HG03521 (cell line): ENCODE data around the gene PCF11.
"Not testable (repeated sequence)": the region's sequence is repeated elsewhere in the genome, so short reads cannot be mapped to it uniquely, and the experiment has no call there.

Experiments used
- ATAC-seq: cut with Tn5 transposase; IDR thresholded peaks from one replicate; pipeline ENCODE4 v1.9.1; 2021; ENCODE audit warnings: mild to moderate bottlenecking, moderate library complexity; ENCODE audit not compliant: unreplicated experiment

PCF11 gene

GRCh38 chr11:83187465-83187864, 30.5 kb downstream of the PCF11 start:
- ATAC-seq = no peak

- ATAC-seq = no peak
Measured at GRCh38 chr11:83191491-83191890, 34.6 kb downstream of the PCF11 start.

DNA sequence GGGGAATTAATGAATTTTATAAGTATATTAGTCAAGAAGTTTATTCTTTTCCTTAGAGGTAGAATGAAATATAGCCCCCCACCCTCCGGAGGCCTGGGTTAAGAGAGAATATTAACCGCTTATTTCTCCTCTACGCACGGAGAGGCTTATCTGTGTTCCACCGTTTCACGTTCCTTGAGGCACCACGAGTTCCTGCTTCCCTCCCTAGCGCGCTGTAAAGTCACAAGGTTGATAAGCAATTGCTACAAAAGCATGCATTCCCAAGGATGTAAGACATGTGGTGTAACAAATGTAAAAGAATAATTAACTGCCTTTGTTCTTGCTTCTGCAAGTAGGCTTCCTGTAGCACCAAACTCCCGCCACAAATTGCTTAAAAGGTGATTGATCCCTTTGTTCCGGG, 35.1 kb downstream of the PCF11 start:
- ATAC-seq = no peak

DNA sequence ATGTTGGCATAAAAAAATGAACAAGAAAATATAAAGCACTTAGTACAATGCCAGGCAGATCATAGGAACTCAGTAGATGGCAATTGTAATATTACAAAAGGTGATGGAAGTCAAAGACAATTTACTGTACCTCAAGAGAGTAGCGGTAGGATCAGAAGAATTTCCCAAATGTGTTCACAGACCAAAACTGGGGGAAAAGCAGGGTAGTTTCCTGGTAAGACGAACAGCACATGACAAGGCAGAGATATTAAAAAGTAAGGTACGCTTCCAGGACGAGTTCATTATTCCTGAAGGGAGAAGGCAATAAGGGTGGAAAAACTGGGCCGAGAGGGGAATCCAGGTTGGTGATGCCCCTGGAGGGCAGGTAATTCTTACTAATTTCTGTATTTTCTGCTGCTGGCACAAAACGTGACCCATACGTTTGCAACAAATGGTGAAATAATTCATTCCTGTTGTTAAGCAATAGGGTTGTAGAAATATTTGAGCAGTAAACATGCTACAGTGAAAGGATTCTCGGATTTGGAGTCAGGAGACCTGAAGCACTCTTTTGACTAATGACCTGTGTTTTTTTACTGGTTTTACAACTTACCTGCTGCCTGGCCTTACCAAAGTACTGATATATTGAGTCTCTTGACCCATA, 35.8 kb downstream of the PCF11 start:
- ATAC-seq = no peak

DNA sequence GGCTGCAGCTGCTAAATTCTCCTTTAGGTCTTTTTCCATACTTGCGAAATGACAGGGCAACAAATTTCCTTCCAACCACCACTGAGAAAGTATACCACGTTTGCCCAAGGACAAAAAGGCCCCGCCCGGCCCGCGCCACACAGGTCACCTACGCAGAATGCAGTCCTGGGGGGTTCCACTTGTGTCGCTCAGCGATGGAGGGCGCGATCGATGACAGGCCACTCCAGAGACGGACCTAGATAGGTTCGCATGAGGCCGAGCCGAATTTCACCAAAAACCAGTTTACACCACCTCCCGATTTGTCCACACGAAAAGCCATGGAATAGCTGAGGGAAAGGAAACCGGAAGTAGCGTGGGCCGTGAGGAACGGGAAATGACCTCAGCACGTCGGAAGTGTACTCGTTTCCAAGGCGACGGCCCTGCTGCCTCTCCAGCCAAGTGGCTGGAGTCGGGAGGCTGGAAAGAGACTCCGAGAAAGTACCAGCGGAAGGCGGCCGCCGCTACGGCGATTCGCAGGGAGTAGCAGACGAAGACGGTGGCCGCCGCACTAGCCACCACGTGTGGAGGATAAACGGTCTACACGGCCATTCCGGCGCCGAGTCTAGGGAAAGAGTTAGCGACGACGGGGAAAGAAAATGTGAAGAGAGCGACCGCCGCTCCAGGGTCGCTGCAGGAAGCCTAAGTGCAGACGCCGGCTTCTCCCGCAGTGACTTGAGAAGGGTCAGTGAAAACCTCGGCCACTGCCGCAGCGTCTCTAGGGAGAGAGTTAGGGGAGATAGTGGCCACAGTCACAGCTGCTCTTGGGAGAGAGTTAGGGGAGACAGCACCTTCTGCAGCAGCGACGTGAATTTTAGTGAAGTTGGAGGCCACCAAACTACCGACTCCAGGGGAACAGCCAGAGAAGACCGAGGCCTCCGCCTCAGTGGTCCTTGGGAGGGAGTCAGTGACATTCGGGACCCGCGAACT, 36.7 kb downstream of the PCF11 start, which contains the start of gene ANKRD42:
Gene ANKRD42 (plus strand): TSS at position 398 of the 966 bp plus-strand sequence. CDS start 959 bp downstream, outside the sequence.
- ATAC-seq = peak; percentile 86

- peak; percentile 55 for ATAC-seq
Measured at GRCh38 chr11:83194281-83195142, 37.6 kb downstream of the PCF11 start.

DNA sequence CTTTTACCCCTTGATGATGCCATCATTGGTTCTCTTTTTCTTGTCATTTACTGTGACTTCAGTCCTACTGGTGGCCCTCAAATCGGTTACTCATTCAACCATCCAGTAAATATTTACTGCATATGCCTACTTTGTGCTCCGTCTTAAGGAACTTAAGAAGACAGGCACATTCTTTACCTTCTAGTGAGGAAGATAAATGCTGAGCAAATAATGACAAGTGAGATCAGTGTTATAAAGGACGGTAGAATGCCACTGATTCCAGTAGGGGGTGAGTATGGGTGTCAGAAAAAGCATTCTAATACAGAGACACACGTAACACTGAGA, 38.2 kb downstream of the PCF11 start:
- no peak for ATAC-seq

DNA sequence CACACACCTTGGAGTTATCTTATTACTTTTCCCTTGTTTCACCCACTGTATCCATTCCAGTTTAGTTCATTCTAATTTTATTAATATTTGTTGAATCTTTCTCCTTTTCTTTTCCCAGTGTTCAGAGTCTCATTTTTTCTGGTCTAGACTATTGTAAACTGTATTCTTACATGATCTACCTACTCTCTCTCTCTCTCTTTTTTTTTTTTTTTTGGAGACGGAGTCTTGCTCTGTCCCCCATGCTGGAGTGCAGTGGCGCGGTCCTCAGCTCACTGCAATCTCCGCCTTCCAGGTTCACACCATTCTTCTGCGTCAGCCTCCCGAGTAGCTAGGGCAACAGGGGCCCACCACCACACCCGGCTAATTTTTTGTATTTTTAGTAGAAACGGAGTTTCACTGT, 38.7 kb downstream of the PCF11 start:
- no peak for ATAC-seq

GRCh38 chr11:83200035-83200434, 43.1 kb downstream of the PCF11 start:
- no peak for ATAC-seq

DNA sequence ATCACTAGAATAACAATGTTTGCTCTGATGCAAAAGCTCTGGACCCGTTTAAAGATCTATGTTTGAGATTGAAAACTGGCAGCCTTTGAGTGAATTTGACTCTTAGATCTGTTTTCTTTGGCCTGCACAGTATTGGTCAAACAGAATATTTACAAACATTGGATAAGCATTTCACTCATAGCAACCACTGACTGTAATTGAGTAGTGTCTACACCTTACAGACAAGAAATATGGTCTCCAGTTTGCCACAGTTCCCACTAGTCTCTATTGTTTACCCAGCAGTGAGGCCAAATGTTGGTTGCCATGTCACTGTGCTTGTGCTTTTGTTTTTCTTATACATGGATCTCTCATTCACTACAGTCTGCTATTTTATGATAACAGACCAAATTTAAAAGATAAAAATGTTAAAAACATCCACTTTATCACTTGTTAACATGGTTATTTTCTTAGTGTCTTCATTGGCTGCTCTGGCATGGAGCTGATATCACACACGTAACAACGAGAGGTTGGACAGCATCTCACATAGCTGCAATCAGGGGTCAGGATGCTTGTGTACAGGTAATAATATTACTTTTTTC, 48.8 kb downstream of the PCF11 start:
- ATAC-seq = no peak

DNA sequence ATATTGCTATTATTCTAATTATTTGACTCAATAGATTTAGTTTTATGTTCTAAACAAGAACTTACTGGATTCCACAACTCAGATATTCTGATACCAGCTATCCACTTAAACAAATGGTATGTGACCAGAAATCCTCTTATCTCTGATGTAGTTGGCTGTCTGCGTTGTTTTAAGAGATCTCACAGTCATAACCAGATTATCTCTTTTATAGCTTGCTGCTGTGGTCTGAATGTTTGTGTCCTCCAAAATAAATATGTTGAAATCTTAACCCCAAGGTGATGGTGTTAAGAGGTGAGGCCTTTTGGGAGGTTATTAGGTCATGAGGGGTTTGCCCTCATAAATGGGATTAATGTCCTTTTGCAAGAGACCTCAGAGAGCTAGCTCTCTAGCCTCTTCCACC, 49.3 kb downstream of the PCF11 start:
- no peak for ATAC-seq

DNA sequence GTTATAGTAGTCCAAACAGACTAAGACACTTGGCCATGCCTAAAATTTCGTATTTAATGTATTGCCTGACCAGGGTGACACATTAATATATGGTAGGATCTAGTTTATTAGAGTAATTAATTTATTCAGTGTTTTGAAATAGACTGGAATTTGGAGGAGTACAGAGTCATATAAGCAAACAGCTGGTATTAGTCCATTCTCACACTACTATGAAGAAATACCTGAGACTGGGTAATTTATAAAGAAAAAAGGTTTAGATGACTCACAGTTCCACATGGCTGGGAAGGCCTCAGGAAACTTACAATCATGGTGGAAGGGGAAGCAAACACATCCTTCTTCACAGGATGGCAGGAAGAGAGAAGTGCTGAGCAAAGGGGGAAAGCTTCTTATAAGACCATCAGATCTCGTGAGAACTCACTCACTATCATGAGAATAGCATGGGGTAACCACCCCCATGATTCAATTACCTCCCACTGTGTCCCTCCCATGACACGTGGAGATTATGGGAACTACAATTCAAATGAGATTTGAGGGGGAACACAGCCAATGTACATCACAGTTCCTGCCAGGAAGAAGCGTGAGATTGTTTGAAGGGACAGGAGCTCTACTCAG, 49.9 kb downstream of the PCF11 start:
- ATAC-seq = not testable (repeated sequence)

GRCh38 chr11:83219095-83219494, 62.2 kb downstream of the PCF11 start:
- ATAC-seq = no peak

DNA sequence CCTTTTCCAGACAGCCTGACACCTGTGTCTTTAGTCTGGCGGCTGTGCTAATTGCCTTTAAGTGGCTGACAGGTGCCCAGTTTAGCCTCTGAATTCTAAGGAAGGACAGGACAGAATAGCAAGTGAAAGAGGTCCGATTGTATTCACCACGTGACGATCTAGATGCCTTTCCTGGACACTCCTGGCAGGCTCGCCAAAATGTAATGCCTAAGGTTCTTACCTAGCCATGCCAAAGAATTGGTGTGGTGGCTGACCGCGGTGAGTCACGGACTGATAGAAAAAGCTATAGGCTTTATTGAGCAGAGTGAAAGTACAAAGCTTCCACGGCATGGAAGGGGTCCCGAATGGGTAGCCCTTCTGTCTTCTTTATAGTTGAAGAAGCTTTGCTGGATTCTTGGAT, 63.3 kb downstream of the PCF11 start:
- no peak for ATAC-seq

- no peak for ATAC-seq
Measured at GRCh38 chr11:83221694-83222093, 64.8 kb downstream of the PCF11 start.

- ATAC-seq = no peak
Measured at GRCh38 chr11:83222499-83222898, 65.6 kb downstream of the PCF11 start.

DNA sequence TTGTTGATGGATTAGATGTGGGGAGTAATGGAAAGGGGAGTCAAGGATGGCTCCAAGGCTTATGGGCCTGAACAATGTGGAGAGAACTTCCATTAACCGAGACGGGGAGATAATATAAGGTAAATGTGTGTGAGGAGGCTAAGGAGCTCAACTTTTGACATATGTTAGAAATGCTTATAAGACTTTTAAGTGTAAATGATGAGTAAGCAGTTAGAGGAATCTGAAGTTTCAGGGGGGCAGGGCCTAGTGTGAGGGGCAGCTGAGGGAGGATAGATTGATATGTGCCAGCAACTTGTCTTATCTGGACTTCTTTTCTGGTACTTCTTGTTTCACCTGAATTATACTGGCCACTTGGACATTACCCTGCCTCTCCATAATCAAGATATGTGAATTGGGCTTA, 66.5 kb downstream of the PCF11 start:
- ATAC-seq = no peak

DNA sequence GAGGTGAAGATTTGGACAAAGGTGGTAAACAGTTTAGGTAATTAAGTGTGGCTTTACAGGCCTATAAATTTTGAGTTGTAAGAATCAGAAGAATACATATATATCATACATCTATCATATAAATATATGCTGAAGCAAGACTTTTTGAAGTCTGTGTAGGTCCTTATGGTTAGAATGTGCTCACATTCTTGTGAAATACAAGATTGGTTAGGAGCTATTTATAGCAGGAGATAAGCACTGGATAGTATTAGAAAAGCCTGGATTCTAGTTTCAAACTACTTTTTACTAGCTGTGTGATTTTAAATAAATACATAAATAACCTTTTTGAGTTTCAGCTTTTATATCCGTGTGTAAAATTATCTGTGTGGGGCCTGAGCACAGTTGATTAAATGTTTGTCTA, 78.9 kb downstream of the PCF11 start:
- no peak for ATAC-seq
